ENCODE data around the gene LDHB. TPM values are rescaled to one million over a fixed set of nuclear protein-coding genes. Genes with fewer than 3 reads are reported as not detected.
"Not testable (repeated sequence)": the region's sequence is repeated elsewhere in the genome, so short reads cannot be mapped to it uniquely, and the experiment has no call there.

The LDHB gene
- total RNA-seq, 1 donor from 2014 or later = 2,308 TPM

GRCh38 chr12:21661396-21662093 is 3.9 kb upstream of the LDHB start:
- not testable (repeated sequence) for DNase-seq (ENCODE audit: low read depth)

GRCh38 chr12:21659383-21659782 is 1.7 kb upstream of the LDHB start:
- DNase-seq (ENCODE audit: low read depth) = no peak

- no peak for DNase-seq (ENCODE audit: low read depth)
These were observed 727 bp downstream of the LDHB start for GRCh38 chr12:21656905-21657325.

- no peak for DNase-seq (ENCODE audit: low read depth)
These were observed 2.1 kb downstream of the LDHB start for GRCh38 chr12:21655591-21655990.

- no peak for DNase-seq (ENCODE audit: low read depth)
These were observed 5.8 kb downstream of the LDHB start for GRCh38 chr12:21651821-21652220.

GRCh38 chr12:21650997-21651396 is 6.6 kb downstream of the LDHB start:
- no peak for DNase-seq (ENCODE audit: low read depth)

GRCh38 chr12:21649034-21649433 is 8.6 kb downstream of the LDHB start:
- DNase-seq (ENCODE audit: low read depth) = no peak

GRCh38 chr12:21648378-21648777 is 9.3 kb downstream of the LDHB start:
- no peak for DNase-seq (ENCODE audit: low read depth)

- DNase-seq (ENCODE audit: low read depth) = no peak
These were observed 10.5 kb downstream of the LDHB start for GRCh38 chr12:21647179-21647578.

GRCh38 chr12:21645041-21645500 is 12.6 kb downstream of the LDHB start:
- peak; percentile 86 for DNase-seq (ENCODE audit: low read depth)

GRCh38 chr12:21644516-21644915 is 13.1 kb downstream of the LDHB start:
- no peak for DNase-seq (ENCODE audit: low read depth)

GRCh38 chr12:21643758-21644157 is 13.9 kb downstream of the LDHB start:
- DNase-seq (ENCODE audit: low read depth) = no peak

- DNase-seq (ENCODE audit: low read depth) = no peak
These were observed 14.8 kb downstream of the LDHB start for GRCh38 chr12:21642707-21643389.

- DNase-seq (ENCODE audit: low read depth) = peak; percentile 41
These were observed 19.4 kb downstream of the LDHB start for GRCh38 chr12:21638054-21638891.

GRCh38 chr12:21634245-21634644 is 23.4 kb downstream of the LDHB start:
- no peak for DNase-seq (ENCODE audit: low read depth)

- DNase-seq (ENCODE audit: low read depth) = no peak
These were observed 26.3 kb downstream of the LDHB start for GRCh38 chr12:21631367-21631766.

- no peak for DNase-seq (ENCODE audit: low read depth)
These were observed 29.7 kb downstream of the LDHB start for GRCh38 chr12:21627924-21628323.

- no peak for DNase-seq (ENCODE audit: low read depth)
These were observed 39.1 kb downstream of the LDHB start for GRCh38 chr12:21618566-21618965.

GRCh38 chr12:21617030-21617429 is 40.6 kb downstream of the LDHB start:
- DNase-seq (ENCODE audit: low read depth) = no peak

GRCh38 chr12:21615431-21615830 is 42.2 kb downstream of the LDHB start:
- DNase-seq (ENCODE audit: low read depth) = peak; percentile 7

GRCh38 chr12:21614506-21614905 is 43.1 kb downstream of the LDHB start:
- DNase-seq (ENCODE audit: low read depth) = no peak

GRCh38 chr12:21613931-21614330 is 43.7 kb downstream of the LDHB start:
- no peak for DNase-seq (ENCODE audit: low read depth)

All from renal cortical epithelial cell (primary cell).